Kidney epithelial cell (primary cell): ENCODE measurements around the gene FIGN. TPM values are rescaled to one million over a fixed set of nuclear protein-coding genes. Genes with fewer than 3 reads are reported as not detected.

Source experiments
- DNase-seq: peaks from one replicate; pipeline ENCODE4 v3.0.0-alpha.2; 2010; ENCODE audit warnings: low read depth
- H3K27me3 ChIP-seq: 2 replicates; pipeline ENCODE4 v1.6.0; 2011; ENCODE audit warnings: low read length; ENCODE audit not compliant: control insufficient read depth, insufficient read depth
- H3K36me3 ChIP-seq: 2 replicates; pipeline ENCODE4 v1.5.1; 2011; ENCODE audit warnings: low read length; ENCODE audit not compliant: control insufficient read depth, insufficient read depth
- H3K4me3 ChIP-seq: 2 replicates; pipeline ENCODE4 v1.5.1; 2011; ENCODE audit warnings: low read depth, mild to moderate bottlenecking, control low read depth, low read length
- total RNA-seq: library from RNA; depleted of rRNA; stranded (reverse); fragments of >200 nt; gene quantifications from 2 replicates; pipeline ENCODE4 v1.2.3, GENCODE V29; 2015
- TF ChIP-seq, protein P1 (sequence below): IDR thresholded peaks from 2 replicates; pipeline ENCODE4 v1.5.1; 2011; ENCODE audit warnings: mild to moderate bottlenecking, moderate library complexity, low read length, control low read depth, inconsistent platforms; ENCODE audit not compliant: insufficient read depth, poor library complexity, severe bottlenecking

The FIGN gene
- total RNA-seq, 1 donor from 2014 or later, result 1.8 TPM

DNA sequence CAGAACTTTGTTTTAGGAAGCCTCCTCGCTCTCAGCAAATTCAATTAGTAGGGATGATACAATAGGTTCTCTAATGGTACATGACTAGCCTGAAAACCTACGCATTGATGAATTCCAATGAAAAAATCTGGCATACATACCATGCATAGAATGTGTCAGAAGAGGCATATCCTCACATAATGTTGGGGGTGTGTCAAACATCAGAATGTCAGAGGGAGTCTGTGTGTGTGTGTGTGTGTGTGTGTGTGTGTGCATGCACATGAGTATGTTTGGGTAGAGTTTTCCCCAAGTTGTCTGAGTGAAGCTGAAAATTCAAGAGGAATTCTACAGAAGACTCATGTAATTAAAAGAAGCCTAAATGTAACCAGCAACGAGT, 78.5 kb downstream of the FIGN start:
- TF ChIP-seq, protein P1, sequence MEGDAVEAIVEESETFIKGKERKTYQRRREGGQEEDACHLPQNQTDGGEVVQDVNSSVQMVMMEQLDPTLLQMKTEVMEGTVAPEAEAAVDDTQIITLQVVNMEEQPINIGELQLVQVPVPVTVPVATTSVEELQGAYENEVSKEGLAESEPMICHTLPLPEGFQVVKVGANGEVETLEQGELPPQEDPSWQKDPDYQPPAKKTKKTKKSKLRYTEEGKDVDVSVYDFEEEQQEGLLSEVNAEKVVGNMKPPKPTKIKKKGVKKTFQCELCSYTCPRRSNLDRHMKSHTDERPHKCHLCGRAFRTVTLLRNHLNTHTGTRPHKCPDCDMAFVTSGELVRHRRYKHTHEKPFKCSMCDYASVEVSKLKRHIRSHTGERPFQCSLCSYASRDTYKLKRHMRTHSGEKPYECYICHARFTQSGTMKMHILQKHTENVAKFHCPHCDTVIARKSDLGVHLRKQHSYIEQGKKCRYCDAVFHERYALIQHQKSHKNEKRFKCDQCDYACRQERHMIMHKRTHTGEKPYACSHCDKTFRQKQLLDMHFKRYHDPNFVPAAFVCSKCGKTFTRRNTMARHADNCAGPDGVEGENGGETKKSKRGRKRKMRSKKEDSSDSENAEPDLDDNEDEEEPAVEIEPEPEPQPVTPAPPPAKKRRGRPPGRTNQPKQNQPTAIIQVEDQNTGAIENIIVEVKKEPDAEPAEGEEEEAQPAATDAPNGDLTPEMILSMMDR, result no peak
- Histone ChIP-seq H3K27me3 (no peaks in the 10 kb centered on the region), H3K36me3 (no peaks in the 10 kb centered on the region), H3K4me3 (no peak overlapping the region)
- no peak for DNase-seq

DNA sequence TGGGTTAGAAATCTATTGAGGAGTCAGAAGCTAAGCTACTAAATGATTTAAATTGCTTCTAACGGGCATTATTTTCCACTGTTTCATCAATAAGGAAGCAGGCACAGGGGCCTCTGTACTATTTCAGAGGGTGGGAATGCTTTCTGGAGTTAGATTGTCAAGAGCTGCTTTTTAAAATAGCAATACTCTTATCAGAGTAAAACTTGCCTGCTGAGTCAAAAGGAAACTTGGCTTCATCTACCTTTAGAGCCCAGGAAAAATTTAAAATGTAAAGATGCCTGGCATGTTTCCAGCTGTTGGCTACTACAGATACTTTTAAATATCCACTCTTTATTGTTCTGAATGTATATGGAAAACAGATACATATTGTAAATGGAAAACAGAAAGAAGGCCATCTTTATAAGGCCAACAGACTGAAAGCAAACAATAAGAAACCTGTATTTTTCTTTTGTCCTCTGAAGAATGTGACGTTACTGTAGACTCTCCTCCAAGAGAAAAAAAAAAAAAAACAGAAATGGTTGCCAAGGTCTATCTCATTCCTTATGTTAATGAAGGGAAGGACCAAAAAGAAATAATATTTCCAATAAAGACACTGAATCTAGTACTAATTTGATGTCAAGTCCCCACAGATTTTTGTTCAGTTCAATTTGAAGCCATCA, 79.1 kb downstream of the FIGN start:
- no peak overlapping the region for H3K4me3 ChIP-seq
- TF ChIP-seq, protein P1, result no peak
- no peak for DNase-seq

DNA sequence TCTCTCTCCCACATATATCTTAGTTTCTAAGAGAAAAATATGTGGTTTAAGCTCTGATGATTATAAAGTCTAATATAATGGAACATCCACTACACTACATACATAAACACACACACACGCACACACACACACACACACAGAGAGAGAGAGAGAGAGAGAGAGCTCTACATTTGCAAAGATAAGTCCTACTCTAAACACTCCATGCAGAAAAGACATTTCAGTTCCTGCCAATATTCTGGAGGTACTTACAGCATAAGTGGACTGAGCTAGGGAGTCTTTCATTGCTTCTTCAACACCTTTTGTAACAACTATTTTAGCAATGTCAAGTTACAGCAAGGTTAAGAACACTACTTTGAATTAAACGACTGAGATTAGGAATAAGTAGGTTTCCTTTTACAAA, 80.1 kb downstream of the FIGN start:
- Histone ChIP-seq H3K4me3 (no peak overlapping the region), H3K36me3 (no peaks in the 10 kb centered on the region), H3K27me3 (no peaks in the 10 kb centered on the region)
- TF ChIP-seq, protein P1, result no peak
- no peak for DNase-seq

More for the DNA sequence above, 79.1 kb downstream of the FIGN start:
- Histone ChIP-seq H3K36me3 (no peaks in the 10 kb centered on the region), H3K27me3 (no peaks in the 10 kb centered on the region)

DNA sequence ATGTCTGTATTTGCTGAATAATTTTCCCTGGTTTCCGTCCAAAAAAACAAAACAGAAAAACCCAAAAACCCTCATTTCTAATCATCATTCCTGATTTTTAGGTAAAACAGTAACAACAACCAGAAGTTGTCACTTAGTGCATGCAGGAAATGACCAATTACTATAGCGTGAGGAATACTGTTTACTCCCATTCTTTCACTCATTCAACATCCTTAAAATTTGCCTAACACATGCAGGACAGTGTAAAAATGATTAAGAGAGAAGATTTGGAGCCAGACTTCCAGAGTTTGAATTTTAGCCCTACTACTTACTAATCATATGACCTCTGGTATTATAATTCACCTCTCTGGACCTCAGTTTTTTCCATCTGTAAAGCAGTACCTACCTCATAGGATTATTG, 83.1 kb downstream of the FIGN start:
- DNase-seq, result no peak
- Histone ChIP-seq H3K4me3 (no peak overlapping the region), H3K36me3 (no peaks in the 10 kb centered on the region), H3K27me3 (no peaks in the 10 kb centered on the region)
- TF ChIP-seq, protein P1, result no peak

DNA sequence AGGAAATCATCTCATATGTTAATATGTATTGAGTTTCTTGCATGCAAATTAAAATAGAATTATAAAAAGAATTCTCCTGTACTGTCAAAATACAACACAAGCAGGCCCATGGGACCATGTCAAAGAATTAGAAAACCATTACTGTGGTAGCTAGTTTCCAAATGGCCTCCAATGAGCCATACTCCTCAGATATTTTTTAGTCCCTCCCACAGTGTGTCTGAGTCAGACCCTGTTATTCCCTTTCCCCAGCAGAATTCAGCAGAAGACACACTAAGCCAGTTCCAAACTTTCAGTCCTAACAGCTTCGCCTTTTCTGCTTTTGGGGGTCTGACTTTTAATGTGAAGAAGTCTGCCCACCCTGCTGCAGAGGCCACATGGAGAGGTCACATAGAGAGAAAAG, 86.7 kb downstream of the FIGN start:
- DNase-seq, result no peak
- TF ChIP-seq, protein P1, result no peak

DNA sequence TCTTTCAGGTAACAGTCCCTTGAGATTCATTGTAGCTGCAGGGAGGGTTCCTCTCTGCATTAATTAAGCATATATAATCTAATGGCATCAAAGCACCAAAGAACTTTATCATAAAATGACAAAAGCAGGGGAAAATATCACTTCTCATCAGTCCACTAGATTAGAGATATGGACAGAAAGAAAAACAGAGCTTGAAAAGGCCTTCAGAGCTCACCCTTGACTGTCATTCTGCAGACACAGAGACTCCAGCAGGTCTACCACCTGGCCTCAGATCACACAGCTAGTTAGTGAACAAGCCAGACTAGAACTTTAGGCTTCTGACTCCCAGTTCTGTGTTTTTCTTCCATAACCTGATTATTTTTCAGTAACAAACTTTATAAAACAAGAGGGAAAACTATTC, 88.5 kb downstream of the FIGN start:
- no peak for DNase-seq
- no peaks in the 10 kb centered on the region for H3K27me3 ChIP-seq
- TF ChIP-seq, protein P1, result no peak
- H3K4me3 ChIP-seq, result no peak overlapping the region
- H3K36me3 ChIP-seq, result no peaks in the 10 kb centered on the region

More for the DNA sequence above, 86.7 kb downstream of the FIGN start:
- Histone ChIP-seq H3K36me3 (no peaks in the 10 kb centered on the region), H3K4me3 (no peak overlapping the region), H3K27me3 (no peaks in the 10 kb centered on the region)
